Activated CD4-positive, alpha-beta T cell treated with anti-CD3 and anti-CD28 coated beads for 1 hour (primary cell): Measurements from ENCODE around the gene MYOC.
"Not testable (repeated sequence)": the region's sequence is repeated elsewhere in the genome, so short reads cannot be mapped to it uniquely, and the experiment has no call there.

Source experiments
- DNase-seq: peaks from one replicate; pipeline ENCODE4 v3.0.0-alpha.2; 2020

MYOC gene

GRCh38 chr1:171652234-171652822 lies at the start of gene MYOC:
TSS of gene MYOC (minus strand) at chr1:171652688. CDS start at chr1:171652611, 77 bp downstream.
- no peak for DNase-seq

GRCh38 chr1:171699531-171699930 lies 47.0 kb upstream of the MYOC start:
- DNase-seq, result no peak

GRCh38 chr1:171695772-171696171 lies 43.3 kb upstream of the MYOC start:
- not testable (repeated sequence) for DNase-seq

- DNase-seq, result not testable (repeated sequence)
Observed at GRCh38 chr1:171693541-171693940, 41.1 kb upstream of the MYOC start.

DNA sequence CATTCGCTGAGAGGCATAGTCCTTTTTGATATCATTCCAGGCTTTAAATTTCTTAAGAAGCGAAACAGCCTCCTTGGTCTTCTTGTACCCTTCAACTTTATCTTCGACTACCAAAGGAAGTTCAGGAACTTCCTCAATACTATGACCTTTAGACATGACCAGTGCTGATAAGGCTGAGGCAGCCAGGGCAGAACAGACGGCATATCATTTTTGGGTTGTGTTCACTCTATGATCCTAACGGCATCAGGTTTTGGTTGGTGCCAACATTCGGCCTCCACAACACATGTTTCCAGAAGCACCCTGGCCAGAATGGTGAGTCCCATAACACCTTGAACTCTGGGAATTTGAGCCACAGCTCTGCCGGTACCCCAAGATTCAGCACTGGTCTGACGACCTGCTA lies 31.4 kb upstream of the MYOC start:
- DNase-seq, result no peak

- no peak for DNase-seq
Observed at GRCh38 chr1:171680339-171680738, 27.9 kb upstream of the MYOC start.

DNA sequence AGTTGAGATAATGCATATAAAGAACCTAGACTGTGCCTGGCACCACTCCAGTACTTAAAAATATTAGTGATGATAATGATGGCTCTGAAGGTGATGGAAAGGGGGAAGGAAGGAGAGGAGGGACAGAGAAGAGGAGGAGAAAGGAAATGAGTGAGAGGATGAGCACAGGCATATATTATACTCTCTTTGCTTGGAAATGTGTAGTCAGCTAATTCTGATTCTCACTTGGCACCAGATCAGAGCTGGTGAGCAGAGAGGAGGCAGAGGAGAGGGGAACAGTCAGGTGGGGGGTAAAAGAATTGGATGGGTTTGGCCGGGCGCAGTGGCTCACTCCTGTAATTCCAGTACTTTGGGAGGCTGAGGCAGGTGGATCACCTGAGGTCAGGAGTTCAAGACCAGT lies 24.3 kb upstream of the MYOC start:
- DNase-seq, result no peak

- no peak for DNase-seq
Observed at GRCh38 chr1:171674431-171675405, 22.2 kb upstream of the MYOC start.

DNA sequence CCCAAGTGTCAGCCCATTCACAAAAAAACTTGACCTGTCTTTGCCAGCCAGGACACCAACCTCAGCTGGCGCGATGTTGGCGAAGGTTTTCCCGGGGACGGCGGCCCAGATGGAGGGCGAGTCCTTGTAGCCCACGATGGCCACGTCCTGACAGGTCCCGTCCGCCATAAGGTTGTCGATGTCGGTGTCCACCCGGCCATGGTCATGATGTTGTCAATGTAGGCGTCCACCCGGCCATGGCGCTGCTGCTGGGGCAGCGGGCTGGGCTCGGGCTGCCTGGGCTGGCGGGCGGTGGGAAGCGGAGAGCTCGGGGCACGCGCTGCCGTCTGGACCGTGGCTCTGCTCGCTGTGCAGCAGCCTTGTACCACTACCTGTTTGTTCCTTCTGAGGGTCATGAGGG lies 18.3 kb upstream of the MYOC start:
- DNase-seq, result no peak

- DNase-seq, result no peak
Observed at GRCh38 chr1:171668372-171668771, 15.9 kb upstream of the MYOC start.

DNA sequence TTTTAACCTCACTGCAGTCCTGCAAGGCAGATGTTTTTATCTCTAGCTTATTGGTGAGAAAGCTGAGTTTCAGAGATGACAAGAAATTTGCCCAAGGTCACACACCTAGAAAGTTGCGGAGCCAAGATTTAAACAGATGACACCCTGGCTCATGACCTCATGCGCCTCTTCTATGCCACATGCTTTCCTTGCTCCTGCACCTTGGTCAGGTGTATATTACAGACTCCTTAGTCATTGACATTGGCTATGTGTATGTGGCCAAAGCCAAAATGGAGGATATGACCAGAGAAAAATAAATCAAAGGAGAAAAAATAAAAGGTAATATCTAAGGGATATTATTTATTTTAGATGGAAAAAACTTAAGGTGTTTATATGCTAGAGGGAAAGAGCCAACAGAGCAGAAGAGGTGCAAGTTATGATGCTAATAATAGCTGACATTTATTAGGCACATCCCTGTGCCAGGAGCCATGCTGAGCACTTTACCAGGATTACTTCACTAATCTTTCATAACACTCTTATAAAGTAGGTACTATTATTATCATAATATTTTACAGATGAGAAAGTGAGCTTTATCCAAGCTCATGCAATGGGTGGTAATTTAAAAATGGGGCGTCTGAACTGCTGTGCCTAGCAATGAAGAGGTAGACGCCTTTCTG lies 13.8 kb upstream of the MYOC start:
- DNase-seq, result no peak

- no peak for DNase-seq
Observed at GRCh38 chr1:171664976-171665375, 12.5 kb upstream of the MYOC start.

DNA sequence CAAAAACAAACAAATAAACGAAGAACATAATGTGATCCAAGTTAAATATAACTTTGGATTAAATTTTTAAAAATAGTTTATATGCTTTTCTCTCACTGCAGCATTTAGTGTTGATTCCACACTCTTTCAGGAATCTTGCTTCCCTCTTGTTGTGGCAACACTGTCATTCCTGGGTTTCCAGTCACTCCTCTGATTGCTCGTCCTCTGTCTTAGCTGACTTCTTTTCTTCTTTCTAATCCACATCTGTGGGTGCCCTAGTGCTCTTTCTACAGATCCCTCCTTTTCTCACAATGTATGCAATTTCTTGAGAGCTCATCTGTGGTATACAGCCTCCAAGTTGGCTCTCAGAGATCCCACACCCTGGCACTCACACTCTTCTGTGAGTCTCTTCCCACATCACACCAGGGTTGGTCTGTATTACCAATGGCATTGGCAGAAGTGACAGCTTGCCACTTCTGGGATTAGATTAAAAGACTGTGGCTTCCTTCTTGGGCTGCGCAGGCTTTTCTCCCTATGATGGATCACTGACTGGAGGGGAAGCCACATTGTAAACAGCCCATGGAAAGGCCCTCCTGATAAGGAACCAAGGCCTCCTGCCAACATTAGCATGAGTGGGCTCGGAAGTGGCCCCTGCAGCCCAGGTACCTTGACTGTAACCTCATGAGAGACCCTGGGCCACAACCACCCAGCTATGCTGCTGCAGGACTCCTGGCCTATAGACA lies 11.5 kb upstream of the MYOC start:
- DNase-seq, result no peak

- no peak for DNase-seq
Observed at GRCh38 chr1:171663036-171663853, 10.8 kb upstream of the MYOC start.

DNA sequence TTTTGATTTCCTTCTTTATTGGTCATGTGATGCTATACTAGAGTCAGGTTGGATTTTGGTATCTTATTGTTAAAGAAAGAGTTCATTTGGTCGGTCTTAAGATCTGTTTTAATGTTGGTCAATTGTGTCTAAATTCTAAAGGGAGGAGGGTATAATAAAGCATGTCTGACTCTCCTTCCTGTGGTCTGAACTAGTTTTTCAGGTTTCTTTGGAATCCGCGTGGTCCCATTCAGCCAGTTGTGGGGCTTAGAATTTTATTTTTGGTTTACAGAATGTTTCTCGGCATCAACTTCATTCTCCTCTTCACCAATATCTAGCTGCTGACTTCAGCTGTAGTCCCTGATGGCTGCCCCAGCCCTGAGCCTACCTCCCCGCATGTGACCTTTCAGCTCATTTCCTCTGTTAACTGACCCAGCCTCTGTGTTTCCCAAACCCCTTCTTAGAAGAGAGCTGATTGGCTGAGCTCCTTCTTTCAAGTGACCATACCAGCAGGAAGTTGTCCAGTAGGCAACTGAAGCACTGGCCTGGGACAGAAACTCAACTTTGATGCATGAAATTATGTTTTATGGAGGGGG lies 8.7 kb upstream of the MYOC start:
- no peak for DNase-seq

DNA sequence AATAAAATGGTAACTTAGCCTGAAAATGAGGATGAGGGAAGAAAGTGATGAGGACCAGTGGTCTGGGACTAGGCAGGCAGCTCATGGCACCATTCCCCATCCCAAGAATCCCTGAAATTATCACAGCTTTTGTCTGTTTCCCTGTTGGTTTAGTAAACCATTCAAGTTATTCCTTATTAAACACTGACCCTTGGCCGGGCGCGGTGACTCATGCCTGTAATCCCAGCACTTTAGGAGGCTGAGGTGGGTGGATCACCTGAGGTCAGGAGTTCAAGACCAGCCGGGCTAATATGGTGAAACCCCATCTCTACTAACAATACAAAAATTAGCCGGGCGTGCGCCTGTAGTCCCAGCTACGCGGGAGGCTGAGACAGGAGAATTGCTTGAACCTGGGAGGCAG lies 3.7 kb upstream of the MYOC start:
- DNase-seq, result not testable (repeated sequence)

- no peak for DNase-seq
Observed at GRCh38 chr1:171655746-171656116, 3.2 kb upstream of the MYOC start.

GRCh38 chr1:171654942-171655745 lies 2.7 kb upstream of the MYOC start:
- DNase-seq, result peak; percentile 29

GRCh38 chr1:171654201-171654941 lies 1.9 kb upstream of the MYOC start:
- DNase-seq, result no peak

DNA sequence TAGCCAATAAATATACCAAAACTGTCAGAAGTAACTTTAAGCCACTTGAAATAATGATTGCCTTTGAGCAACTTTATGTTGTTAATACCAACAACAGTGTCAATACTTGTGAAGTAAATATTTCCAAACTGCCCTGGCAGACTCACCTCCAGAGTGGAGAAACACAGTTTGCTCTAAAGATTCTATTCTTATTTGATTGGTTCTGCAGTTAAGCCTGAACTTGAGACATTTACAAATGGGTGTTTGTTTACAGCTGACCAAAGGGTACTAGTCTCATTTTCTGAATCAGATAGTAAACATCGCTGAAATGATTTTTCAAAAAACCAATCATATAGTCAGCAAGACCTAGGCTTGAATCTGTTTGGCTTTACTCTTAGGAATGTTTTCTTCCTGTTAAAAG lies 1.3 kb upstream of the MYOC start:
- no peak for DNase-seq
